CD4-positive, alpha-beta T cell treated with Interleukin-17A for 1 hour (primary cell): ENCODE results near the gene YES1.
"Not testable (repeated sequence)": the region's sequence is repeated elsewhere in the genome, so short reads cannot be mapped to it uniquely, and the experiment has no call there.

Experiments
- DNase-seq: peaks from one replicate; pipeline ENCODE4 v3.0.0-alpha.2; 2020

YES1 gene

GRCh38 chr18:717003-717402 lies 95.0 kb downstream of the YES1 start:
- DNase-seq = no peak

DNA sequence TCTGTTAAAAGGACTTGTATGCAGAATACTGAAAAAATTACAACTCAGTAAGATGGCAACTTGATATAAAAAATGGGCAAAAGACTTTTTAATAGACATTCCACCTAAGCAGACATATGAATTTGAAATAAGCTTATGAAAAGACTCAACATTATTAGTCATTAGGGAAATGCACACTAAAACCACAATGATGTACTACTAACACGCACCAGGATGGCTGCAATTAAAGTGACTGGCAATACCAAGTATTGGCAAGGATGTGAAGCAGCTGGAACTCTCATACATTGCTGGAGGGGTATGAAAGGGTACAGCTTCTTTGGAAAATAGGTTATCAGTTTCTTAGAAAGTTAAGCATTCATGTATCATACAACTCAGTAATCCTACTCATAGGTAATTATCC lies 96.4 kb downstream of the YES1 start:
- DNase-seq = no peak

GRCh38 chr18:713135-713490 lies 98.9 kb downstream of the YES1 start:
- DNase-seq = no peak

GRCh38 chr18:712401-713134 lies 99.5 kb downstream of the YES1 start, which contains the start of gene ENOSF1:
ENOSF1 (minus strand) TSS chr18:712630; CDS start chr18:712587, 43 bp downstream.
- peak; percentile 89 for DNase-seq

DNA sequence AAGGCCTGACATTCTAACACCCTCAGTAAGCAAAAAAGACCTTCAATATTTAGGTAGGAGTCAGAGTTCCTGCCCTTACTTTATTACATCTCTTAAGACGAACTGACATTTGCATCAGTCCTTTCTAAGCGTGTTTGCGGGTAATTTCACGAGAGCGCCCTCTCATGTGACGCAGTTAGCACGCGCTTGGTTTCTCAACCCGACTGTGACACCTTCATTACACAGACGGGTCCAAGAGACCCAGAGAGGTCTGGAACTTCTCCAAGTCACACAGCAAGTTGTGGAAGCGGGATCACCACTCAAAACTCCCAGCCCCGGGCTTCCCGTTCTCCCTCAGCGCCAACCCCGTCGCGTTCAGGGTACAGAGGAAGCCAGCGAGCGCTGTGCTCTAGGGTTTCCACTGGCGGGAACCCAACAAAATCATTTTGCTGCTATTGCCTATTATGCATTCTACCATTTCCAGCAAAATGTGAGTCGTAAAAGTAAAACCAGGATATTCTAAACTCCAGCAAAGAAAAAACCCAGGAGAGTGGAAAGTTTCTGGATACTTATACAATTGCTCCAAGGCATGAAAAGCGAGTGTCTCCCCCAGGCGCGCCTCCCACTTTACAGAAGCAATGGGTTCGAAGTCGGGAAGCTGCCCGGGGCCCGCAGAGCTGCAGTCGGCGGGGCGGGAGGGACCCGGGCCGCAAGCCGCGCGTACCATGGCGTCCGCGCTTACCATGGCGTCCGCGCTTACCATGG lies 100.2 kb downstream of the YES1 start:
- peak; percentile 81 for DNase-seq

GRCh38 chr18:711310-711656 lies 100.8 kb downstream of the YES1 start:
- DNase-seq = no peak

DNA sequence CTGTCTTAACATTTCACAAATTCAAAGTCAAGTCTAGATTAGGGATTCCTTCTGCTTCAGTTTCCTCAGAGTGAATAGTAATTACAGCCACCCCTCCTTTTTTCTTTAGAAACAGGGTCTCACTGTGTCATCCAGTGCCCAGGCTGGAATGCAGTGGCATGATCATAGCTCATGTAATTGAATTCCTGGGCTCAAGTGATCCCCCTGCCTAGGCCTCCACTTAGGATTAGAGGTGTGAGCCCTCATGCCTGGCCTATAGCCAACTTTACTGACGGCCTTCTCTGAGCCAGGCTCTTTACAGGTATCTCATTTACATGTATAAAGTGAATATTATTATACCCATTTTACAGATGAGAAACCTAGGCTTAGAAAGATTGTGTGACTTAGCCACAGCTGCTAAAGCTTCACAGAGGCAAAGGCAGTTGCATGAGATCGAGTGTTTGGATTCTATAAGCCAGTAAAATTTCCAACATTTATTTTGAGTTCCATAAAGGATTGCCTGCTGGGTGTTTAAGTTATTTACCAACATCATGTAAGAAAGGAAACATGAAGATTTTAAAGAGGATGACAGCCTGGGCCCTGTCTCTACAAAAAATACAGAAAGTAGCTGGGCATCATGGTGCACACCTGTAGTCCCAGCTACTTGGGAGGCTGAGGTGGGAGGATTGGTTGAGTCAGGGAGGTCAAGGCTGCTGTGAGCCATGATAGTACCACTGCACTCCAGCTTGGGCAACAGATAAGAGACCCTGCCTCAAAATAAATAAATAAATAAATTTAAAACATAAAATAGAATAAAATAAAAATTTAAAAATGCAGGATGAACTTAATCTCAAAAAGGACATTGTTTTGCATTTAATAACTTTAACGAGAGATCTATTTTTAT lies 101.4 kb downstream of the YES1 start:
- no peak for DNase-seq

- DNase-seq = no peak
These were observed 102.3 kb downstream of the YES1 start for GRCh38 chr18:709771-710170.

GRCh38 chr18:708096-708495 lies 103.9 kb downstream of the YES1 start:
- DNase-seq = no peak

DNA sequence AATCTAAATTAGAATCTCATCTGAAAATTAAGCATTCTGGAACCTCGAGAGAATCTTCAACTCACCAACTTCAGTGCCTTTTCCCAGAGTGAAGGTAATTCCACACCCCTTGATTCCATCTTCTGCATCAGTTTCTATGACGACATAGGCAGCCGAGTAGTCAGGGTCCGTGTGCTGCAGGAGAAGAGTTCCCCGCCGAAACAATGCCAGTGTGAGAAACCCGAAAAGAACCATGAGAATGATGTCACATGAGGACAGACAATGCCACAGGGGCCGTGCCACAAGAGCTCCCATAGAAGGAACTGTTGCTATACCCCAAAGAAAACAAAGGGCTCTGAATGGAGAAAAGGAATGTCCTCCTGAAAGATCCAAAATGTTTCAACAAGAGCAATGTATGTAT lies 105.6 kb downstream of the YES1 start:
- no peak for DNase-seq

DNA sequence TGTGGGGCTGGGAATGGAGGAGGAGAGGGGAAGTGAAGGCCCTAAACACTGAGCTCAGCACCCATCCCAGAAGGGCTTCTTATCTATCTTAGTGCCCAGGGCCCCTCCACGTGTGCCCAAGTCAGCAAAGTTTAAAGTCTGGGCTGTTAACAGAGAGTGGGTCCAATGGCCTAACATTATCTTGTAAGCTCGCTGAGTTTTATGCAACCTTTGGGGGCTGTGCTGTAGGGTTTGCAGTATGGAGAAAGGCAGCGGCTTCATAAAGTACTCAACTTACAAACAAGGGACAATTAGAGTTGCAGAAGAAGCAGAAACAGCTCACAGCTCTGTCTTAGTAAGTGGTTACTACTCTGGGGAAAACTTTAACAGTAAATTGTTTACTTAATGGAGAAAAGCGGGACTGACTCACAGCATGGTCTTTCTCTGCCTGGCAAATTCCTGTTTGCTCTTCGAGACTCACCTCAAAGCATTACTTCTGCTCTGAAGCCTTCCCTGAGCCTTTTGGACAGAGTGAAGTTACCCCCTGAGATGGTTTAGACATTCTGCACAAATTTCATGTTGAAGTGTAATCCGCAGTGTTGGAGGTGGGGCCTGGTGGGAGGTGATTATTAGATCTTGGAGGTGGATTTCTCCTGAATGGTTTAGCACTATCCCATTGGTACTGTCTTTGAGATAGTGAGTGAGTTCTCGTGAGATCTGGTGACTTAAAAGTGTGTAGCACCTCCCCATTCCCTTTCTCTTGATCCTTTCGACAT lies 108.7 kb downstream of the YES1 start:
- no peak for DNase-seq

DNA sequence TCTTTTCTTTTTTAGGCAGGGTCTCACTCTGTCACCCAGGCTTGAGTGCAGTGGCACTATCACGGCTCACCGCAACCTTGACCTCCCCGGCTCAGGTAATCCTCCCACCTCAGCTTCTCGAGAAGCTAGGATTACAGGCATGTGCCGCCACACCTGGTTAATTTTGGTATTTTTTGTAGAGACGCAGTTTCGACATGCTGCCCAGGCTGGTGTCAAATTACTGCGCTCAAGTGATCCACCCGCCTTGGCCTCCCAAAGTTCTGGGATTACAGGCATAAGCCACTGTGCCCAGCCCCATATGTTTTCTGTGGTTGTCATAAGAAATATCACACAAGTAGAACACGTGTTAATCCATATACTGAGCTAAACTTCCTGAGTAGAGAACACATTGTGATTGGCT lies 114.2 kb downstream of the YES1 start:
- no peak for DNase-seq

DNA sequence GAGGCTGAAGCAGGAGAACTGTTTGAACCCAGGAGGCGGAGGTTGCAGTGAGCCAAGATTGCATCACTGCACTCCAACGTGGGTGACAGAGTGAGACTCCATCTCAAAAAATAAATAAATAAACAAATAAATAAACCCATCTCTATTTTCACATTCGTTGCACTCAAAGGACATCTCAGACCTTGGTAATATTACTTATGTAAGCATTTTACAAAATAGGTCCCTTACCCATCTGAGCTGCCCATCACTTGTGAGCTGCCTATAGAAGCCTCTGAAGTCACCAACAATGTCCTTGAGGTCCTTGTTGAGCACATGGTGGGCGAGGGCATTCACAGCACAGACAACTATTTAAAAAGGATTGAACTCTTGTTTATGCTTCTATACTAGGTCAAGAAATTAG lies 115.0 kb downstream of the YES1 start:
- no peak for DNase-seq

- no peak for DNase-seq
These were observed 118.4 kb downstream of the YES1 start for GRCh38 chr18:693466-694187.

- no peak for DNase-seq
These were observed 119.2 kb downstream of the YES1 start for GRCh38 chr18:692824-693223.

DNA sequence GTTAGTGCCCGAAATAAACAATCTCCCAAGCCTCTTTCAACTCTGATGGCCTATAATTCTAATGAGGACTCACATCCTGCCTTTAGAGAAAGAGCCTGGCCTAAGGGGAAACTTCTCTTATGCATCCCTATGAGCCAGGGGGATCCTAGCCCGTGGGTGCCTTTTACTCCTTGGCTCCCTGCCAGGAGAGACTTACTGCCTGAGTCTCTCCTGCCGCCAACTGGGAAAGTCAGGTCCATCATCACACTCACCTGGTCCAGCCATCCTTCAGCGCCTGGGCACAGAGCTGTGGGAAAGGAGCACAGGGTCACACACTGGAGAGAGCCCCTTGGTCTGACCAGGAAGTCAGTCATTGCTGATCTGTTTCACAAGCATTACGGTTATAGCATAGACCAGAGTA lies 123.7 kb downstream of the YES1 start:
- no peak for DNase-seq

DNA sequence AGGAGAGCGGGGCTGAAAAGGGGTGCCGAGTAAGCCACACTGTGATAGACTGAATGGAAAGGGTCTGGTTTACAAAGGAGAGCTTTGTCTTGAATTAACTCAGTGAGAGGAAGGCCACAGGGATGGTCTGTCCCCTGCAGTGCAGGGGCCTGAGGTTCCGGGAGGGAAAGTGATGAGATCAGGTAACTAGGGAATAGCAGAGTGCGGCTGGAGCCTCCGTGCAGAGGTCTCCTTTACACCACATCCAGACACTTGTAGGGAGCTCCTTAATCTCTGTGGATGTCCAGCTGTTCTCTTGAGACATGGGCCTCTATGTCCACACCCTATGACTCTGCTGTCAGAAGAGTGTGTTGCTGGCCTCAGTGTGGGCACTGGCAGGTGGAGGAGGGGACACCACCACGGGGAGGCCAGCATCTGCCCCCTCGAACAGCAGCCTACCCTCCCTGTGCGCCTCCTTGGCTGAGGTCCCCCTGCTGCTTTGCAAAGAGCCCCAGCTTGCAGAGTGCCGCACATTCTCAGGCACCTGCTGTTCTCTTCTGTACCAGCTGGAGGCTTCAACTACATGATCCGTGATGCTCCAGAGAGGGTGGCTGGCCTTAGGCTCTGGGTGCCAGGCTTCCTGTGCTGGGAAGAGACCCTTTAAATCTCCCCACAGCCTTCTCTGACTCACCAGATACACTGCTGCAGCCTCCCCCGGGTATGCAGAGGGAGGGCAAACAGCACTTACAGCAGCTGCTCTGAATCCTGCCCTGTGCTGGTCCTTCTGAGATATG lies 125.5 kb downstream of the YES1 start:
- no peak for DNase-seq

- DNase-seq = no peak
These were observed 126.6 kb downstream of the YES1 start for GRCh38 chr18:685438-685837.

DNA sequence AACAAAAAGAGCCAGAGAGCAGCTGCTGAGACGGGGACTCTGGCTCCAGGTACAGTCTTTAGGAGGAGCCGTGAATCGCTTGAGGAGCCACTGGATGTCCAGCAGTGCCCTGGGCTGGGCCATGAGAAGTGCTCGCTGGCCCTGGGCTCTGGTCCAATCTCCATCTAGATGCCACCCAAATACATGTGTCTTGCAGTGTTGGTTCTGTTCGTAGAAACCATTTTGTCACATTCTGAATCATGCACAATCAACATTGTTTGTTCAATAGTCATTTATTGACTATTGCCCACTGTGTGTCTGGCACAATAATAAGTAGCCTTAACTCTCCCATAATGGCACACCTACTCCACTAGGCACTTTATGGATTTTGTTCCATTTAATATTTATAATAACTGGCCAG lies 128.5 kb downstream of the YES1 start:
- no peak for DNase-seq

- DNase-seq = no peak
These were observed 129.2 kb downstream of the YES1 start for GRCh38 chr18:682833-683232.

DNA sequence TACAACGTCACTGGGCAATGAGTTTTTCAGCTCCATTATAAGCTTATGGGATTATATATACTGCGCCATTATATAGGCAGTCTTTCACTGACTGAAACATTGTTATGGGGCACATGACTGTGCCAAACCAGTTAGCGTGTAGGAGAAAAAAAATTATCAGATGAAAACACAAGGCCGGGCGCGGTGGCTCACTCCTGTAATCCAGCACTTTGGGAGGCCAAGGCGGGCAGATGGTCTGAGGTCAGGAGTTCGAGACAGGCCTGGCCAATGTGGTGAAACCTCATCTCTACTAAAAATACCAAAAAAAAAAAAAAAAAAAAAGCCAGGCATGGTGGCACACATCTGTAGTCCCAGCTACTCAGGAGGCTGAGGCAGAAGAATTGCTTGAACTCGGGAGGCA lies 129.6 kb downstream of the YES1 start:
- not testable (repeated sequence) for DNase-seq
